KMS-11 (cell line): ENCODE results near the gene PEX14.

Experiments
- H2AFZ ChIP-seq: fragments of 200-600 bp; sonication (generic); 2 replicates; pipeline ENCODE4 v1.6.1; 2016; ENCODE audit warnings: antibody characterized with exemption, mixed run types, low read depth
- H3K27ac ChIP-seq: fragments of 200-600 bp; sonication (generic); 2 replicates; pipeline ENCODE4 v1.6.1; 2016; ENCODE audit warnings: mild to moderate bottlenecking, mixed run types
- H3K27me3 ChIP-seq: fragments of 200-600 bp; sonication (generic); 2 replicates; pipeline ENCODE4 v1.6.1; 2017; ENCODE audit warnings: mild to moderate bottlenecking, low read depth, mixed run types, moderate library complexity; ENCODE audit not compliant: insufficient read depth
- H3K36me3 ChIP-seq: fragments of 200-600 bp; sonication (generic); 2 replicates; pipeline ENCODE4 v1.6.1; 2017; ENCODE audit warnings: mild to moderate bottlenecking, mixed run types; ENCODE audit not compliant: insufficient read depth
- H3K4me1 ChIP-seq: fragments of 200-600 bp; sonication (generic); 2 replicates; pipeline ENCODE4 v1.6.1; 2016; ENCODE audit warnings: mild to moderate bottlenecking, low read depth, mixed run types; ENCODE audit not compliant: poor library complexity, severe bottlenecking
- H3K4me2 ChIP-seq: fragments of 200-600 bp; sonication (generic); 2 replicates; pipeline ENCODE4 v1.7.0; 2016; ENCODE audit warnings: mild to moderate bottlenecking, mixed run types
- H3K4me3 ChIP-seq: fragments of 200-600 bp; sonication (generic); IDR thresholded peaks from 2 replicates; pipeline ENCODE4 v1.6.1; 2017; ENCODE audit warnings: low read depth, low read length, mixed read lengths; ENCODE audit not compliant: insufficient read depth
- H3K79me2 ChIP-seq: fragments of 200-600 bp; sonication (generic); 2 replicates; pipeline ENCODE4 v1.6.1; 2016; ENCODE audit warnings: low read depth, mixed run types; ENCODE audit not compliant: insufficient read depth
- H3K9ac ChIP-seq: fragments of 200-600 bp; sonication (generic); 2 replicates; pipeline ENCODE4 v1.6.1; 2016; ENCODE audit warnings: mild to moderate bottlenecking, mixed run types
- H4K20me1 ChIP-seq: fragments of 200-600 bp; sonication (generic); 2 replicates; pipeline ENCODE4 v1.6.1; 2016; ENCODE audit warnings: mild to moderate bottlenecking, mixed run types; ENCODE audit not compliant: insufficient read depth
- CTCF ChIP-seq: fragments of 200-600 bp; sonication (generic); conservative IDR thresholded peaks from 2 replicates; pipeline ENCODE4 v1.6.1; 2017; ENCODE audit warnings: low read depth, mild to moderate bottlenecking, antibody characterized with exemption, low read length, moderate library complexity, mixed read lengths

PEX14 gene

GRCh38 chr1:10434590-10434989 is 40.2 kb upstream of the PEX14 start:
- Histone ChIP-seq H3K79me2 (no peaks in the 10 kb centered on the region), H3K9ac (no peak overlapping the region), H3K27ac (no peak overlapping the region), H4K20me1 (no peaks in the 10 kb centered on the region), H3K36me3 (no peaks in the 10 kb centered on the region), H3K4me3 (no peak overlapping the region), H3K4me1 (peaks cover 5% of the 10 kb centered on the region), H3K4me2 (no peak overlapping the region), H2AFZ (no peak overlapping the region), H3K27me3 (no peaks in the 10 kb centered on the region)
- no peak for TF ChIP-seq CTCF

GRCh38 chr1:10437052-10437451 is 37.7 kb upstream of the PEX14 start:
- no peaks in the 10 kb centered on the region for H3K36me3 ChIP-seq

GRCh38 chr1:10438677-10439163 is 36.0 kb upstream of the PEX14 start:
- H3K4me2 ChIP-seq, result no peak overlapping the region
- no peak overlapping the region for H3K27ac ChIP-seq
- no peaks in the 10 kb centered on the region for H3K27me3 ChIP-seq
- TF ChIP-seq CTCF, result no peak
- no peak overlapping the region for H3K4me3 ChIP-seq
- H3K4me1 ChIP-seq, result no peaks in the 10 kb centered on the region
- no peaks in the 10 kb centered on the region for H3K79me2 ChIP-seq
- no peak overlapping the region for H2AFZ ChIP-seq
- H3K9ac ChIP-seq, result no peak overlapping the region
- no peaks in the 10 kb centered on the region for H3K36me3 ChIP-seq
- H4K20me1 ChIP-seq, result no peaks in the 10 kb centered on the region

More at GRCh38 chr1:10437052-10437451, 37.7 kb upstream of the PEX14 start:
- no peak overlapping the region for H2AFZ ChIP-seq
- no peaks in the 10 kb centered on the region for H3K4me1 ChIP-seq
- H3K9ac ChIP-seq, result no peak overlapping the region
- no peaks in the 10 kb centered on the region for H3K79me2 ChIP-seq
- H3K27ac ChIP-seq, result no peak overlapping the region
- TF ChIP-seq CTCF, result no peak
- H4K20me1 ChIP-seq, result no peaks in the 10 kb centered on the region
- H3K4me2 ChIP-seq, result no peak overlapping the region
- no peaks in the 10 kb centered on the region for H3K27me3 ChIP-seq
- no peak overlapping the region for H3K4me3 ChIP-seq

- Histone ChIP-seq H3K79me2 (no peaks in the 10 kb centered on the region), H4K20me1 (no peaks in the 10 kb centered on the region), H3K27ac (no peak overlapping the region), H3K4me3 (no peak overlapping the region), H3K4me1 (no peaks in the 10 kb centered on the region), H3K9ac (no peak overlapping the region), H3K27me3 (no peaks in the 10 kb centered on the region), H3K36me3 (no peaks in the 10 kb centered on the region), H2AFZ (no peak overlapping the region), H3K4me2 (no peak overlapping the region)
- TF ChIP-seq CTCF, result no peak
These were observed 34.4 kb upstream of the PEX14 start for GRCh38 chr1:10440305-10440704.
